ENCODE measurements around the gene SHISA2. TPM values are rescaled to one million over a fixed set of nuclear protein-coding genes. Genes with fewer than 3 reads are reported as not detected.

SHISA2 gene
- total RNA-seq, 1 experiment from 2014 or later, result 0.72 TPM

GRCh38 chr13:26019881-26020870 is 31.6 kb downstream of the SHISA2 start:
- DNase-seq (ENCODE audit: extremely low read depth, low read depth), result no peak

- DNase-seq (ENCODE audit: extremely low read depth, low read depth), result no peak
Measured at GRCh38 chr13:26019251-26019650, 32.6 kb downstream of the SHISA2 start.

GRCh38 chr13:26017932-26018665 is 33.7 kb downstream of the SHISA2 start:
- no peak for DNase-seq (ENCODE audit: extremely low read depth, low read depth)

- no peak for DNase-seq (ENCODE audit: extremely low read depth, low read depth)
Measured at GRCh38 chr13:26017196-26017921, 34.5 kb downstream of the SHISA2 start.

- no peak for DNase-seq (ENCODE audit: extremely low read depth, low read depth)
Measured at GRCh38 chr13:26016189-26016588, 35.6 kb downstream of the SHISA2 start.

GRCh38 chr13:26015271-26016125 is 36.3 kb downstream of the SHISA2 start:
- DNase-seq (ENCODE audit: extremely low read depth, low read depth), result no peak

- DNase-seq (ENCODE audit: extremely low read depth, low read depth), result no peak
Measured at GRCh38 chr13:26012995-26013394, 38.8 kb downstream of the SHISA2 start.

GRCh38 chr13:26011996-26012821 is 39.6 kb downstream of the SHISA2 start:
- no peak for DNase-seq (ENCODE audit: extremely low read depth, low read depth)

- no peak for DNase-seq (ENCODE audit: extremely low read depth, low read depth)
Measured at GRCh38 chr13:26011208-26011573, 40.6 kb downstream of the SHISA2 start.

- DNase-seq (ENCODE audit: extremely low read depth, low read depth), result no peak
Measured at GRCh38 chr13:26010487-26011207, 41.2 kb downstream of the SHISA2 start.

GRCh38 chr13:26007261-26008125 is 44.3 kb downstream of the SHISA2 start:
- no peak for DNase-seq (ENCODE audit: extremely low read depth, low read depth)

Other genes with a start within 250 kb of the SHISA2 start
- 38.5 and 48.4 TPM in 2 replicates for gene RNF6, start 170.3 kb upstream of the SHISA2 start, total RNA-seq (2014; rRNA removed; shearing (Covaris generic))
- 25.2 and 25.6 TPM in 2 replicates for gene CDK8, start 202.1 kb upstream of the SHISA2 start, total RNA-seq (2014; rRNA removed; shearing (Covaris generic))

Data from NCI-H460 (cell line).